ENCODE data around the gene CD47. TPM values are rescaled to one million over a fixed set of nuclear protein-coding genes. Genes with fewer than 3 reads are reported as not detected.

CD47 gene
- total and polyA plus RNA-seq, 2 of the 4 experiments (the other 2 are of a cell fraction): 45.9 to 52.0 TPM

DNA sequence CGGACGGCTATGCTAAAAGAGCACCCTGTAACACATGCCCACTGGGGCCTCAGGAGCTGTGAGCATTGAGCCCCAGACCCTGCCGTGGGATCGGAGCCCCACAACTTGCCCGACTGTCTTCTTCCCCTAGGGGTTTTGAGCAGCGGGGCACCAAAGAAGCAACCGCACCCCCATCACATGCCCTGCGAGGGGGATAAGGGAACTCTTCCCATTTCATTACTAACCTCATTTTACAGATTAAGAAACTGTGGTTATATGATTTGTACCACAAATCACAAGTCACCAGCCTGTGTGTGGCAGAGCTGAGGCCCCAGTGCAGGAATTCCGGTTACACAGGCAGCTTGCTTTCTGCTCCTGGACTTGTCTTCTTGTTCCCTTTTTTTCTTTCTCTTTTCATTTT lies 86.2 kb downstream of the CD47 start:
- H2BK120ac ChIP-seq (ENCODE audit: low read depth, low read length): no peak overlapping the region
- no peak overlapping the region for H3K9ac ChIP-seq (ENCODE audit: low read depth, low read length)
- H4K8ac ChIP-seq (ENCODE audit: low read depth in 2 of 2, low read length in 2 of 2): no peak overlapping the region
- H3K4me3 ChIP-seq (ENCODE audit: insufficient read depth, low read depth, low read length): no peak overlapping the region
- dilution Hi-C loops (cut with HindIII; ENCODE audit: low sequenced_read_pairs, unreplicated experiment): no loop called here
- no peak overlapping the region for H3K23ac ChIP-seq (ENCODE audit: low read depth, low read length)
- CTCF ChIA-PET: interaction anchor here (1.1 kb wide), 1 partner anchor 11 kb away, joined by 5 read pairs; no protein-coding TSS in a partner anchor
- WGBS, 2 experiments (ENCODE audit: extremely low coverage in 2 of 2, insufficient read length in 1 of 2): no CpG with 5 or more reads among the region's 9 CpGs
- H3K4me2 ChIP-seq (ENCODE audit: low read depth, low read length): no peak overlapping the region
- no peaks in the 10 kb centered on the region for H3K36me3 ChIP-seq (ENCODE audit: control insufficient read depth, insufficient read depth, low read length)
- intact Hi-C loops (cut with micrococcal nuclease): no loop called here
- no peak overlapping the region for H3K18ac ChIP-seq (ENCODE audit: low read depth, low read length)
- no peaks in the 10 kb centered on the region for H4K20me1 ChIP-seq (ENCODE audit: insufficient read depth, low read length)
- no peak overlapping the region for H2AK5ac ChIP-seq (ENCODE audit: low read depth, low read length)
- no peak overlapping the region for H3K27ac ChIP-seq (ENCODE audit: insufficient read depth, low read length)
- H3K27me3 ChIP-seq (ENCODE audit: control insufficient read depth, insufficient read depth, low read length): peaks cover 12% of the 10 kb centered on the region
- no TSS peak for BruUV-seq (replicated peaks)
- no peak overlapping the region for H3K4ac ChIP-seq (ENCODE audit: low read depth, low read length)
- H2BK15ac ChIP-seq (ENCODE audit: low read depth, low read length): no peak overlapping the region
- no peak overlapping the region for H2AFZ ChIP-seq (replicated peaks; ENCODE audit: low read length, poor library complexity)
- in situ Hi-C loops (cut with MboI; ENCODE audit: low sequenced_read_pairs): no loop called here
- no peaks in the 10 kb centered on the region for H3K9me3 ChIP-seq (ENCODE audit: control insufficient read depth, insufficient read depth, low read length)
- ATAC-seq (ENCODE audit: low read depth): no peak
- no peak overlapping the region for H4K91ac ChIP-seq (ENCODE audit: insufficient read depth, low read depth, low read length)
- no peak overlapping the region for H4K5ac ChIP-seq (ENCODE audit: low read depth, low read length)
- no peak overlapping the region for H3K56ac ChIP-seq (ENCODE audit: extremely low read depth, insufficient read depth, low read length)
- H2AK9ac ChIP-seq (replicated peaks; ENCODE audit: low read depth, low read length, poor library complexity): no peak overlapping the region
- H3K9me1 ChIP-seq (ENCODE audit: insufficient read depth, low read length): no peaks in the 10 kb centered on the region
- no peak for TF ChIP-seq MAFK (IDR thresholded peaks at IDR 0.05; ENCODE audit: low read depth, low read length)
- TF ChIP-seq RAD21 (IDR thresholded peaks at IDR 0.05; ENCODE audit: low read length): no peak
- TF ChIP-seq POLR2A (IDR thresholded peaks at IDR 0.05; ENCODE audit: low read depth, low read length): no peak
- TF ChIP-seq NFE2L2 (IDR thresholded peaks at IDR 0.05; ENCODE audit: low read depth, low read length): no peak
- TF ChIP-seq, protein P1, sequence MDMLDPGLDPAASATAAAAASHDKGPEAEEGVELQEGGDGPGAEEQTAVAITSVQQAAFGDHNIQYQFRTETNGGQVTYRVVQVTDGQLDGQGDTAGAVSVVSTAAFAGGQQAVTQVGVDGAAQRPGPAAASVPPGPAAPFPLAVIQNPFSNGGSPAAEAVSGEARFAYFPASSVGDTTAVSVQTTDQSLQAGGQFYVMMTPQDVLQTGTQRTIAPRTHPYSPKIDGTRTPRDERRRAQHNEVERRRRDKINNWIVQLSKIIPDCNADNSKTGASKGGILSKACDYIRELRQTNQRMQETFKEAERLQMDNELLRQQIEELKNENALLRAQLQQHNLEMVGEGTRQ (IDR thresholded peaks at IDR 0.05; ENCODE audit: low read depth, low read length): no peak
- TF ChIP-seq, protein P2, sequence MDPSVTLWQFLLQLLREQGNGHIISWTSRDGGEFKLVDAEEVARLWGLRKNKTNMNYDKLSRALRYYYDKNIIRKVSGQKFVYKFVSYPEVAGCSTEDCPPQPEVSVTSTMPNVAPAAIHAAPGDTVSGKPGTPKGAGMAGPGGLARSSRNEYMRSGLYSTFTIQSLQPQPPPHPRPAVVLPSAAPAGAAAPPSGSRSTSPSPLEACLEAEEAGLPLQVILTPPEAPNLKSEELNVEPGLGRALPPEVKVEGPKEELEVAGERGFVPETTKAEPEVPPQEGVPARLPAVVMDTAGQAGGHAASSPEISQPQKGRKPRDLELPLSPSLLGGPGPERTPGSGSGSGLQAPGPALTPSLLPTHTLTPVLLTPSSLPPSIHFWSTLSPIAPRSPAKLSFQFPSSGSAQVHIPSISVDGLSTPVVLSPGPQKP (IDR thresholded peaks at IDR 0.05; ENCODE audit: borderline replicate concordance, low read depth, low read length): no peak
- TF ChIP-seq BHLHE40 (IDR thresholded peaks at IDR 0.05; ENCODE audit: low read depth, low read length): no peak
- TF ChIP-seq RFX5 (IDR thresholded peaks at IDR 0.05; ENCODE audit: low read depth, low read length): no peak
- POLR2A ChIA-PET (ENCODE audit: unreplicated experiment): no interaction called here
- H3K79me1 ChIP-seq (ENCODE audit: low read depth in 1 of 2, low read length in 2 of 2): no peaks in the 10 kb centered on the region
- H2BK20ac ChIP-seq (ENCODE audit: low read depth, low read length): no peak overlapping the region
- no peak overlapping the region for H2BK5ac ChIP-seq (ENCODE audit: low read depth, low read length, poor library complexity, severe bottlenecking)
- H3K14ac ChIP-seq (replicated peaks; ENCODE audit: low read depth, low read length): no peak overlapping the region
- DNase-seq: no peak
- no peaks in the 10 kb centered on the region for H3K4me1 ChIP-seq (ENCODE audit: control insufficient read depth, insufficient read depth, low read length)

Data from IMR-90 (cell line).